DND-41 (cell line): ENCODE measurements around the gene TTLL9.

ENCODE experiments used
- CTCF ChIP-seq: IDR thresholded peaks from 2 replicates; pipeline ENCODE4 v1.5.1; 2012; ENCODE audit warnings: borderline replicate concordance, low read length, moderate library complexity, mild to moderate bottlenecking; ENCODE audit not compliant: poor library complexity, severe bottlenecking; ENCODE audit errors: extremely low read depth
- EZH2 ChIP-seq: IDR thresholded peaks from 3 replicates; pipeline ENCODE4 v1.6.1; 2012; ENCODE audit warnings: borderline replicate concordance, low read depth, mild to moderate bottlenecking, moderate library complexity, low read length, inconsistent platforms; ENCODE audit not compliant: severe bottlenecking

GRCh38 chr20:31909253-31910070, 39.0 kb downstream of the TTLL9 start:
- no peak for TF ChIP-seq EZH2
- TF ChIP-seq CTCF, result no peak
